GM12872 (cell line): ENCODE results near the gene SSB.

Experiments
- CTCF ChIP-seq: IDR thresholded peaks from 3 replicates; pipeline ENCODE4 v1.5.1; 2011; ENCODE audit warnings: low read depth, mild to moderate bottlenecking, low read length, moderate library complexity; ENCODE audit not compliant: insufficient read depth

The SSB gene

GRCh38 chr2:169761251-169761969 is 37.3 kb upstream of the SSB start:
- TF ChIP-seq CTCF, result no peak

- TF ChIP-seq CTCF, result no peak
Measured at GRCh38 chr2:169761970-169762292, 36.7 kb upstream of the SSB start.

- no peak for TF ChIP-seq CTCF
Measured at GRCh38 chr2:169765523-169765922, 33.1 kb upstream of the SSB start.

GRCh38 chr2:169767243-169767888 is 31.3 kb upstream of the SSB start:
- peak; percentile 67 for TF ChIP-seq CTCF

GRCh38 chr2:169768262-169768995 is 30.2 kb upstream of the SSB start:
- TF ChIP-seq CTCF, result no peak

- TF ChIP-seq CTCF, result no peak
Measured at GRCh38 chr2:169771021-169771420, 27.6 kb upstream of the SSB start.

- no peak for TF ChIP-seq CTCF
Measured at GRCh38 chr2:169771612-169772011, 27.1 kb upstream of the SSB start.
